WTC11 (cell line): ENCODE results near the gene AP1G2. TPM values are rescaled to one million over a fixed set of nuclear protein-coding genes. Genes with fewer than 3 reads are reported as not detected.

Experiments
- ATAC-seq: fragments of 200-7000 bp; cut with Tn5 transposase; 2 replicates; pipeline ENCODE4 v1.10.0; 2021; ENCODE audit warnings: mild to moderate bottlenecking, moderate library complexity
- CTCF ChIA-PET: fragments of 300-600 bp; sonication (Branson Sonifier 250); formaldehyde crosslinking; loops from one replicate; lab custom pipeline; 2021; ENCODE audit warnings: antibody characterized with exemption; lab: Charles Lee
- POLR2A ChIA-PET: fragments of 350-600 bp; sonication (Branson Sonifier 250); formaldehyde crosslinking; loops from one replicate; lab custom pipeline; 2021; ENCODE audit warnings: antibody characterized with exemption; lab: Charles Lee
- DNase-seq: peaks from one replicate; pipeline ENCODE4 v3.0.0; 2021; ENCODE audit warnings: low spot score
- H3K27ac Mint-ChIP-seq: 2 replicates; pipeline ENCODE4 v1.8.0; 2021; ENCODE audit warnings: mixed read lengths
- H3K27me3 Mint-ChIP-seq: 2 replicates; pipeline ENCODE4 v1.8.0; 2021; ENCODE audit warnings: low read depth, mild to moderate bottlenecking, moderate library complexity, mixed read lengths
- H3K36me3 Mint-ChIP-seq: 2 replicates; pipeline ENCODE4 v1.8.0; 2021; ENCODE audit warnings: mixed read lengths
- H3K4me1 Mint-ChIP-seq: 2 replicates; pipeline ENCODE4 v1.8.0; 2022; ENCODE audit warnings: mixed read lengths
- H3K4me3 Mint-ChIP-seq: 2 replicates; pipeline ENCODE4 v1.8.0; 2021; ENCODE audit warnings: mild to moderate bottlenecking, moderate library complexity, mixed read lengths
- H3K9me3 Mint-ChIP-seq: 2 replicates; pipeline ENCODE4 v1.8.0; 2021; ENCODE audit warnings: mixed read lengths
- ESRRA ChIP-seq: sonication (generic); formaldehyde crosslinking; IDR thresholded peaks from 2 replicates; pipeline ENCODE4 v1.8.1; 2022; ENCODE audit warnings: mild to moderate bottlenecking, missing genetic modification reagents, borderline replicate concordance
- GABPB1 ChIP-seq: sonication (generic); formaldehyde crosslinking; IDR thresholded peaks from 2 replicates; pipeline ENCODE4 v1.8.1; 2023; ENCODE audit warnings: mild to moderate bottlenecking, missing genetic modification reagents
- GRHL2 ChIP-seq: fragments of 250-450 bp; sonication (Bioruptor Pico); IDR thresholded peaks from 2 replicates; pipeline ENCODE4 v1.8.0; 2022; ENCODE audit warnings: mild to moderate bottlenecking, moderate library complexity; ENCODE audit not compliant: insufficient replicate concordance, severe bottlenecking
- KAT7 ChIP-seq: sonication (generic); formaldehyde crosslinking; IDR thresholded peaks from 2 replicates; pipeline ENCODE4 v1.8.1; 2023; ENCODE audit warnings: missing genetic modification reagents, mild to moderate bottlenecking, borderline replicate concordance
- MYBL2 ChIP-seq: sonication (generic); formaldehyde crosslinking; IDR thresholded peaks from 2 replicates; pipeline ENCODE4 v1.8.1; 2023; ENCODE audit warnings: mild to moderate bottlenecking, moderate library complexity, missing genetic modification reagents
- TEAD4 ChIP-seq: sonication (generic); formaldehyde crosslinking; IDR thresholded peaks from 2 replicates; pipeline ENCODE4 v1.8.0; 2022; ENCODE audit warnings: mild to moderate bottlenecking, missing genetic modification reagents
- ZBTB21 ChIP-seq: sonication (generic); formaldehyde crosslinking; IDR thresholded peaks from 2 replicates; pipeline ENCODE4 v1.8.1; 2023; ENCODE audit warnings: mild to moderate bottlenecking, missing genetic modification reagents, borderline replicate concordance
- ZNF232 ChIP-seq: sonication (generic); formaldehyde crosslinking; IDR thresholded peaks from 2 replicates; pipeline ENCODE4 v1.8.0; 2022; ENCODE audit warnings: mild to moderate bottlenecking, missing genetic modification reagents
- ZNF317 ChIP-seq: sonication (generic); formaldehyde crosslinking; IDR thresholded peaks from 2 replicates; pipeline ENCODE4 v1.8.1; 2023; ENCODE audit warnings: low read depth, mild to moderate bottlenecking, moderate library complexity, missing genetic modification reagents, borderline replicate concordance
- ZNF671 ChIP-seq: fragments of 250-450 bp; sonication (Bioruptor Pico); IDR thresholded peaks from 2 replicates; pipeline ENCODE4 v1.8.0; 2021; ENCODE audit warnings: mild to moderate bottlenecking
- total RNA-seq: library from RNA; stranded (reverse); gene quantifications from 3 replicates; pipeline ENCODE4 v1.2.3, GENCODE V29; 2021
- TF ChIP-seq, protein P1 (sequence below): sonication (generic); formaldehyde crosslinking; conservative IDR thresholded peaks from 2 replicates; pipeline ENCODE4 v1.8.1; 2023; ENCODE audit warnings: mild to moderate bottlenecking, low read depth, missing genetic modification reagents, moderate library complexity
- TF ChIP-seq, protein P2 (sequence below): sonication (generic); formaldehyde crosslinking; IDR thresholded peaks from 2 replicates; pipeline ENCODE4 v1.8.0; 2022; ENCODE audit warnings: mild to moderate bottlenecking, missing genetic modification reagents
- TF ChIP-seq, protein P3 (sequence below): sonication (generic); formaldehyde crosslinking; IDR thresholded peaks from 2 replicates; pipeline ENCODE4 v1.8.0; 2022; ENCODE audit warnings: missing genetic modification reagents
- TF ChIP-seq, protein P4 (sequence below): sonication (generic); formaldehyde crosslinking; IDR thresholded peaks from 2 replicates; pipeline ENCODE4 v1.8.1; 2023; ENCODE audit warnings: mild to moderate bottlenecking, missing genetic modification reagents, moderate library complexity

The AP1G2 gene
- total RNA-seq, 1 experiment from 2014 or later: 122 TPM

DNA sequence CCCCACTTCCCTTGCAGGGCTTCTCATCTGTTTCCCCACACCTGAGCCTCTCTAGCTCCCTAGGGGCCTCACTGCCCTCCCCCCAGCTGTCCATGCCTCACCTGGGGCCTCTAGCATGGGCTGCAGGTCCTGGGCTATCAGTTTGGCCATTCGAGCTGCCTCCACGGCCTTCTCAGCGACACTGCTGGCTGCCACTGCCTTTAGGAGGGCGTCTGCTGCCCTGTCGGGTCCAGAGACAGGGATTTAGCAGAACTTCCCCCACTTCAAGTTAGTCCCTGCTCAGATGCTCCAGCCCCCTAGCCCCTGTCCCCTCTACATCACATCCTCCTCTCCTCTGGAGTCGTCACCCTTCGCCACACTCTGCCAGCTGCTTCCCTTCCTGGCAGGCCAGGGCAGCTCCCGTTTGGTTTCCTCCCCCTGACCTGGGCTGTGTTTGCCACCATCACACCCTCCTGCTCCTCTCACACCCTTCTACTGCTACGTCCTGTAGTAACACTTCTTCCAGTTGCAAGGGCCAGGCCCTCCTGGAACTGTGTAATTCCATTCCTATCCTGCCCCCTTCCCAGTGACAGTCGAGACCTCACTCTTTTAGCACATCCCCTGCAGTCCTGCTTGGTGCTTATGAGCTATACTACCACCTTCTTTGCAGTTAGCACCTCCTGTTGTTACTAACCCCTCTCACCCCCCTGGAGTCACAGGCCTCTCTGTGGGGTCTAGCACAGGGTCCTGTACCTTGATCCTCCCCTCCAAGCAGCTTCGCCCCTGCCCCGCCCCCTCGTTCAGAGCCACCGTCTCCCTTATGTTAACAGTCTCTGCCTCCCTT is 4.3 kb upstream of the AP1G2 start:
- TF ChIP-seq GABPB1 (CRISPR knock-in tag): no peak
- TF ChIP-seq, protein P1, sequence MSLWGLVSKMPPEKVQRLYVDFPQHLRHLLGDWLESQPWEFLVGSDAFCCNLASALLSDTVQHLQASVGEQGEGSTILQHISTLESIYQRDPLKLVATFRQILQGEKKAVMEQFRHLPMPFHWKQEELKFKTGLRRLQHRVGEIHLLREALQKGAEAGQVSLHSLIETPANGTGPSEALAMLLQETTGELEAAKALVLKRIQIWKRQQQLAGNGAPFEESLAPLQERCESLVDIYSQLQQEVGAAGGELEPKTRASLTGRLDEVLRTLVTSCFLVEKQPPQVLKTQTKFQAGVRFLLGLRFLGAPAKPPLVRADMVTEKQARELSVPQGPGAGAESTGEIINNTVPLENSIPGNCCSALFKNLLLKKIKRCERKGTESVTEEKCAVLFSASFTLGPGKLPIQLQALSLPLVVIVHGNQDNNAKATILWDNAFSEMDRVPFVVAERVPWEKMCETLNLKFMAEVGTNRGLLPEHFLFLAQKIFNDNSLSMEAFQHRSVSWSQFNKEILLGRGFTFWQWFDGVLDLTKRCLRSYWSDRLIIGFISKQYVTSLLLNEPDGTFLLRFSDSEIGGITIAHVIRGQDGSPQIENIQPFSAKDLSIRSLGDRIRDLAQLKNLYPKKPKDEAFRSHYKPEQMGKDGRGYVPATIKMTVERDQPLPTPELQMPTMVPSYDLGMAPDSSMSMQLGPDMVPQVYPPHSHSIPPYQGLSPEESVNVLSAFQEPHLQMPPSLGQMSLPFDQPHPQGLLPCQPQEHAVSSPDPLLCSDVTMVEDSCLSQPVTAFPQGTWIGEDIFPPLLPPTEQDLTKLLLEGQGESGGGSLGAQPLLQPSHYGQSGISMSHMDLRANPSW (CRISPR knock-in tag): no peak
- no peak for TF ChIP-seq GRHL2
- TF ChIP-seq, protein P2, sequence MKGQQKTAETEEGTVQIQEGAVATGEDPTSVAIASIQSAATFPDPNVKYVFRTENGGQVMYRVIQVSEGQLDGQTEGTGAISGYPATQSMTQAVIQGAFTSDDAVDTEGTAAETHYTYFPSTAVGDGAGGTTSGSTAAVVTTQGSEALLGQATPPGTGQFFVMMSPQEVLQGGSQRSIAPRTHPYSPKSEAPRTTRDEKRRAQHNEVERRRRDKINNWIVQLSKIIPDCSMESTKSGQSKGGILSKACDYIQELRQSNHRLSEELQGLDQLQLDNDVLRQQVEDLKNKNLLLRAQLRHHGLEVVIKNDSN (CRISPR knock-in tag): no peak
- TF ChIP-seq ZNF671 (CRISPR knock-in tag): no peak
- no peak for TF ChIP-seq ZNF232 (CRISPR knock-in tag)
- TF ChIP-seq, protein P3, sequence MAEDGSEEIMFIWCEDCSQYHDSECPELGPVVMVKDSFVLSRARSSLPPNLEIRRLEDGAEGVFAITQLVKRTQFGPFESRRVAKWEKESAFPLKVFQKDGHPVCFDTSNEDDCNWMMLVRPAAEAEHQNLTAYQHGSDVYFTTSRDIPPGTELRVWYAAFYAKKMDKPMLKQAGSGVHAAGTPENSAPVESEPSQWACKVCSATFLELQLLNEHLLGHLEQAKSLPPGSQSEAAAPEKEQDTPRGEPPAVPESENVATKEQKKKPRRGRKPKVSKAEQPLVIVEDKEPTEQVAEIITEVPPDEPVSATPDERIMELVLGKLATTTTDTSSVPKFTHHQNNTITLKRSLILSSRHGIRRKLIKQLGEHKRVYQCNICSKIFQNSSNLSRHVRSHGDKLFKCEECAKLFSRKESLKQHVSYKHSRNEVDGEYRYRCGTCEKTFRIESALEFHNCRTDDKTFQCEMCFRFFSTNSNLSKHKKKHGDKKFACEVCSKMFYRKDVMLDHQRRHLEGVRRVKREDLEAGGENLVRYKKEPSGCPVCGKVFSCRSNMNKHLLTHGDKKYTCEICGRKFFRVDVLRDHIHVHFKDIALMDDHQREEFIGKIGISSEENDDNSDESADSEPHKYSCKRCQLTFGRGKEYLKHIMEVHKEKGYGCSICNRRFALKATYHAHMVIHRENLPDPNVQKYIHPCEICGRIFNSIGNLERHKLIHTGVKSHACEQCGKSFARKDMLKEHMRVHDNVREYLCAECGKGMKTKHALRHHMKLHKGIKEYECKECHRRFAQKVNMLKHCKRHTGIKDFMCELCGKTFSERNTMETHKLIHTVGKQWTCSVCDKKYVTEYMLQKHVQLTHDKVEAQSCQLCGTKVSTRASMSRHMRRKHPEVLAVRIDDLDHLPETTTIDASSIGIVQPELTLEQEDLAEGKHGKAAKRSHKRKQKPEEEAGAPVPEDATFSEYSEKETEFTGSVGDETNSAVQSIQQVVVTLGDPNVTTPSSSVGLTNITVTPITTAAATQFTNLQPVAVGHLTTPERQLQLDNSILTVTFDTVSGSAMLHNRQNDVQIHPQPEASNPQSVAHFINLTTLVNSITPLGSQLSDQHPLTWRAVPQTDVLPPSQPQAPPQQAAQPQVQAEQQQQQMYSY (CRISPR knock-in tag): no peak
- Mint-ChIP-seq H3K27me3 (peaks cover 21% of the 10 kb centered on the region), H3K4me1 (peaks cover 56% of the 10 kb centered on the region), H3K4me3 (no peak overlapping the region), H3K27ac (peak overlapping the region; percentile 18; the same call in 1 of the 2 replicates), H3K9me3 (no peaks in the 10 kb centered on the region), H3K36me3 (peaks cover 17% of the 10 kb centered on the region)
- DNase-seq (no peak), ATAC-seq (no peak)
- ChIA-PET POLR2A (interaction anchor here (1.3 kb wide), 1 partner anchor 24 kb away, joined by 3 read pairs; no protein-coding TSS in a partner anchor), CTCF (interaction anchor here (0.6 to 1.9 kb wide), 4 partner anchors 9 to 160 kb away, joined by 3 to 7 read pairs (median 4); no protein-coding TSS in a partner anchor)

DNA sequence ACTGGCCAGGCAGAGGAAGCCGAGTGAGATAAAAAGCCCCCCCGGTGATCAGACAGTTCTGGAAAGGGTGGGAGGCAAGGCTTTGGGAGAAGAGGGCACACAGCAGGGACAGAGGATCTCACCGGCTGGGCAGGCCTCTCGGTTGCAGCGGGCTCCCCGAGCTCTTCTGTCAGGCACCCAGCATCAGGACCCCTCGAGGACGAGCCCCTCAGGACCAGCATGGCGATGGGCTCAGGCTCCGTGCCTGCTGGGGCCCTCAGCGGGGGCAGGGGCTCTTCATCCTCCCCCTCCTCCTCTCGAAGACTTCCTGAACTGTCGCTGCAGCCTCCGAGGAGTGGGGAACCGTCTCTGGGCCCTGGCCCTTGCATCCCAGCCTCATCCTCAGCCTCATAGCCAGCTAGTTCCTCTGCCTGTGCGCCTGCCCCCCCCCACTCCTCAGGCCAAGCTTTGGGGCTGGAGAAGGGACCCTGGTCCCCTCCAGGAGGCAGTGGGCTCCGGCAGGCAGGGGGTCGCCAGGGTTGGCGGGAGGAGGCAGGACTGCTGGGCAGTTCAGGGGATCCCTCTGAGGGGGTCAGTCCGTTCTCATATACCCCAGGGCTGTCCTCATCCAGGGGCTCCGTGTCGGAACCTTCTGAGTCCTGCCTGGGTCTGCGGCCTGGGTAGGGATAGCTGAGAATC is 3.4 kb upstream of the AP1G2 start:
- no peak for ATAC-seq
- H3K27me3 Mint-ChIP-seq: peaks cover 13% of the 10 kb centered on the region
- POLR2A ChIA-PET: no interaction called here
- CTCF ChIA-PET: interaction anchor here (0.6 to 3.1 kb wide), 4 partner anchors 12 to 161 kb away, joined by 3 to 16 read pairs (median 4); no protein-coding TSS in a partner anchor
- peaks cover 56% of the 10 kb centered on the region for H3K4me1 Mint-ChIP-seq
- no peak overlapping the region for H3K4me3 Mint-ChIP-seq
- TF ChIP-seq KAT7 (CRISPR knock-in tag) (no peak), ESRRA (CRISPR knock-in tag) (no peak), ZNF317 (no peak), MYBL2 (no peak), TEAD4 (CRISPR knock-in tag) (no peak), ZBTB21 (CRISPR knock-in tag) (no peak)
- TF ChIP-seq, protein P4, sequence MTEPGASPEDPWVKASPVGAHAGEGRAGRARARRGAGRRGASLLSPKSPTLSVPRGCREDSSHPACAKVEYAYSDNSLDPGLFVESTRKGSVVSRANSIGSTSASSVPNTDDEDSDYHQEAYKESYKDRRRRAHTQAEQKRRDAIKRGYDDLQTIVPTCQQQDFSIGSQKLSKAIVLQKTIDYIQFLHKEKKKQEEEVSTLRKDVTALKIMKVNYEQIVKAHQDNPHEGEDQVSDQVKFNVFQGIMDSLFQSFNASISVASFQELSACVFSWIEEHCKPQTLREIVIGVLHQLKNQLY: no peak
- no peaks in the 10 kb centered on the region for H3K9me3 Mint-ChIP-seq
- H3K27ac Mint-ChIP-seq: no peak overlapping the region
- no peak for DNase-seq
- peaks cover 17% of the 10 kb centered on the region for H3K36me3 Mint-ChIP-seq
